Endothelial cell of umbilical vein (primary cell): ENCODE results near the gene HEATR5B. TPM values are rescaled to one million over a fixed set of nuclear protein-coding genes. Genes with fewer than 3 reads are reported as not detected.
A peak's percentile ranks its signal among the peaks of the same experiment; 100 is the strongest.

Source experiments
- BruUV-seq: library from RNA; stranded (reverse); fragments of 400-500 nt; replicated peaks from 2 replicates; lab custom pipeline; 2021; lab: Mats Ljungman, UMichigan
- CTCF ChIA-PET: fragments of 300-600, 350-600 bp; sonication (Branson Sonifier 250); formaldehyde crosslinking; loops from one replicate; lab custom pipeline; 2021; ENCODE audit warnings: antibody characterized with exemption, inconsistent platforms; lab: Charles Lee
- POLR2A ChIA-PET: fragments of 300-600, 350-600 bp; sonication (Branson Sonifier 250); formaldehyde crosslinking; loops from one replicate; lab custom pipeline; 2021; ENCODE audit warnings: antibody characterized with exemption, inconsistent platforms; lab: Charles Lee
- DNase-seq: peaks from one replicate; pipeline ENCODE4 v3.0.0-alpha.2; 2011; ENCODE audit warnings: low read depth, low spot score
- FAIRE-seq: peaks from 2 replicates; lab custom pipeline; 2011; peaks lifted over from hg19 to GRCh38; lab: Jason Lieb, UNC
- H2AFZ ChIP-seq: 2 replicates; pipeline ENCODE4 v1.6.0; 2012; ENCODE audit warnings: low read depth, low read length, control low read depth, inconsistent platforms
- H3K27ac ChIP-seq: 2 replicates; pipeline ENCODE4 v1.5.1; 2011; ENCODE audit warnings: low read depth, mild to moderate bottlenecking, control low read depth, low read length, moderate library complexity; ENCODE audit not compliant: insufficient read depth
- H3K27me3 ChIP-seq, 2 experiments: 2 replicates each; pipeline versions ENCODE4 v1.6.0 to v1.6.1; 2011; ENCODE audit warnings: low read length in 2 of 2, mixed read lengths in 1 of 2; ENCODE audit not compliant: control insufficient read depth in 2 of 2, insufficient read depth in 2 of 2
- H3K36me3 ChIP-seq, 2 experiments: 2 replicates in 1 of 2; 3 replicates in 1 of 2; pipeline ENCODE4 v1.5.1; 2011; ENCODE audit warnings: low read length in 2 of 2, mild to moderate bottlenecking in 1 of 2, moderate library complexity in 1 of 2; ENCODE audit not compliant: control insufficient read depth in 2 of 2, insufficient read depth in 2 of 2; ENCODE audit errors: extremely low read depth in 1 of 2
- H3K4me1 ChIP-seq: 3 replicates; pipeline ENCODE4 v1.5.1; 2011; ENCODE audit warnings: mild to moderate bottlenecking, low read length; ENCODE audit not compliant: control insufficient read depth, insufficient read depth; ENCODE audit errors: extremely low read depth
- H3K4me2 ChIP-seq: 2 replicates; pipeline ENCODE4 v1.6.1; 2011; ENCODE audit warnings: low read length, control low read depth, mixed read lengths; ENCODE audit not compliant: insufficient read depth
- H3K4me3 ChIP-seq, 3 experiments: fragments of 200-600 bp in 1 of 3; sonication (generic), shearing (Covaris generic) in 1 of 3; replicated peaks in 1 of 3; 2 replicates each; pipeline ENCODE4 v1.5.1; 2011 to 2016; ENCODE audit warnings: control low read depth in 3 of 3, low read length in 3 of 3, mild to moderate bottlenecking in 2 of 3, inconsistent platforms in 1 of 3, low read depth in 1 of 3, moderate library complexity in 1 of 3; ENCODE audit not compliant: insufficient read depth in 1 of 3
- H3K79me2 ChIP-seq: 2 replicates; pipeline ENCODE4 v1.6.0; 2012; ENCODE audit warnings: low read length, inconsistent platforms; ENCODE audit not compliant: control insufficient read depth, insufficient read depth
- H3K9ac ChIP-seq: replicated peaks from 2 replicates; pipeline ENCODE3; 2011; ENCODE audit warnings: low read length, control low read depth; ENCODE audit not compliant: insufficient read depth; ENCODE audit errors: extremely low read depth
- H3K9me1 ChIP-seq: replicated peaks from 3 replicates; pipeline ENCODE4 v1.6.0; 2011; ENCODE audit warnings: mild to moderate bottlenecking, low read length; ENCODE audit not compliant: control insufficient read depth, insufficient read depth; ENCODE audit errors: extremely low read depth
- H3K9me3 ChIP-seq: replicated peaks from 2 replicates; pipeline ENCODE4 v1.5.1; 2012; ENCODE audit warnings: low read length, inconsistent platforms; ENCODE audit not compliant: control insufficient read depth, insufficient read depth
- H4K20me1 ChIP-seq: replicated peaks from 2 replicates; pipeline ENCODE3; 2011; ENCODE audit warnings: mild to moderate bottlenecking, low read length; ENCODE audit not compliant: control insufficient read depth, insufficient read depth; ENCODE audit errors: extremely low read depth
- EZH2 ChIP-seq: IDR thresholded peaks from 2 replicates; pipeline ENCODE4 v1.6.1; 2012; ENCODE audit warnings: borderline replicate concordance, low read depth, mild to moderate bottlenecking, moderate library complexity, low read length, inconsistent platforms; ENCODE audit not compliant: severe bottlenecking
- FOS ChIP-seq: IDR thresholded peaks from 2 replicates; pipeline ENCODE4 v1.6.1; 2011; ENCODE audit warnings: mild to moderate bottlenecking, low read length, moderate library complexity, borderline replicate concordance; ENCODE audit not compliant: insufficient read depth
- GATA2 ChIP-seq: IDR thresholded peaks from 2 replicates; pipeline ENCODE4 v1.7.0; 2011; ENCODE audit warnings: low read depth, mild to moderate bottlenecking, moderate library complexity, mixed read lengths, low read length; ENCODE audit not compliant: insufficient read length, insufficient read depth
- JUN ChIP-seq: IDR thresholded peaks from 2 replicates; pipeline ENCODE4 v1.6.1; 2011; ENCODE audit warnings: borderline replicate concordance, low read depth; ENCODE audit not compliant: insufficient read length, insufficient read depth
- MYC ChIP-seq: IDR thresholded peaks from one replicate; pipeline ENCODE4 v1.6.1; 2011; ENCODE audit warnings: mild to moderate bottlenecking, low read depth, low read length
- POLR2A ChIP-seq: IDR thresholded peaks from 2 replicates; pipeline ENCODE4 v1.6.1; 2012; ENCODE audit warnings: low read depth, mild to moderate bottlenecking, control low read depth, low read length
- POLR2AphosphoS5 ChIP-seq: IDR thresholded peaks from 2 replicates; pipeline ENCODE4 v1.6.1; 2012; ENCODE audit warnings: low read depth, mild to moderate bottlenecking, control low read depth, low read length, moderate library complexity; ENCODE audit not compliant: insufficient read depth
- dilution Hi-C: fragments of 300-500 bp; cut with MboI; formaldehyde crosslinking; loops from one replicate; pipeline ENCODE4 v1.15.0; 2019; ENCODE audit warnings: low sequenced_read_pairs; ENCODE audit not compliant: extremely low pct_ligation_motif_present
- intact Hi-C: fragments of 100-400 bp; cut with micrococcal nuclease; formaldehyde crosslinking; loops from one replicate; pipeline ENCODE4 v1.10.0; 2022
- polyA plus RNA-seq, 4 experiments: library from polyadenylated mRNA; depleted of rRNA in 3 of 4; stranded (reverse) in 3 of 4; unstranded in 1 of 4; fragments of >200 nt; gene quantifications; 2 replicates each; pipeline versions ENCODE4 v1.2.1 to v1.2.3, GENCODE V29; 2011 to 2012; ENCODE audit warnings: missing spikeins in 1 of 4
- total RNA-seq: library from RNA; stranded (reverse); gene quantifications from 2 replicates; pipeline ENCODE4 v1.2.3, GENCODE V29; 2021
- TF ChIP-seq, protein P1 (sequence below): IDR thresholded peaks from 2 replicates; pipeline ENCODE4 v1.6.1; 2011; ENCODE audit not compliant: insufficient read depth, insufficient read length
- TF ChIP-seq, protein P2 (sequence below), 2 donors: IDR thresholded peaks; 1 replicate in 1 of 2; 2 replicates in 1 of 2; pipeline ENCODE4 v1.5.1; 2011; ENCODE audit warnings: low read length in 2 of 2, mild to moderate bottlenecking in 2 of 2, moderate library complexity in 2 of 2, control low read depth in 1 of 2, inconsistent platforms in 1 of 2, low read depth in 1 of 2; ENCODE audit not compliant: insufficient read depth in 1 of 2; ENCODE audit errors: extremely low read depth in 1 of 2

HEATR5B gene
- total and polyA plus RNA-seq, 2 donors (not counting 3 experiments of a cell fraction or from before 2014, with no cell fraction given), result 16.1 to 22.5 TPM

DNA sequence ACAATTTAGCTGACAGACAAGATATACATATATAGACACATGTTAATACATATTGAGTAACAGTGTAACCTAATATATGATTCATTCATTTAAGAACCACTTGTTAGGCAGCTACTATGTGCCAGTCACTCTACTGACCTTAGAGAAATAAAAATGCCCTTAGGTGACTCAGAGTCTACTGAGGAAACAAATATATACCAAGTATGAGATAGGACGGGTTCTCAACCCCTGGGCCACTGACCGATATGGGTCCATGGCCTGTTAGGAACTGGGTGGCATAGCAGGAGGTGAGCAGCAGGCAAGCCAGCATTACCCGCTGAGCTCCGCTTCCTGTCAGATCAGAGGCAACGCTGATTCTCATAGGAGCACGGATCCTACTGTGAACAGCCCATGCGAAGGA is 132.6 kb downstream of the HEATR5B start:
- Histone ChIP-seq H3K36me3 (no peaks in the 10 kb centered on the region), H3K27me3 (no peaks in the 10 kb centered on the region), H3K9me3 (no peaks in the 10 kb centered on the region), H3K4me1 (peaks cover 24% of the 10 kb centered on the region), H3K27ac (peak overlapping the region; percentile 74), H2AFZ (no peak overlapping the region), H3K9me1 (no peaks in the 10 kb centered on the region), H3K9ac (no peak overlapping the region), H3K4me3 (no peak overlapping the region), H3K79me2 (peaks cover 65% of the 10 kb centered on the region), H4K20me1 (no peaks in the 10 kb centered on the region), H3K4me2 (peak overlapping the region; percentile 65)
- DNase-seq, result peak; percentile 74
- FAIRE-seq, result peak; percentile 89
- ChIA-PET POLR2A (no interaction called here), CTCF (interaction anchor here (1.0 to 1.5 kb wide), 7 partner anchors 9 to 62 kb away, joined by 3 to 6 read pairs (median 3); no protein-coding TSS in a partner anchor)
- peak; percentile 33 for TF ChIP-seq GATA2
- no peak for TF ChIP-seq POLR2A
- TF ChIP-seq FOS, result peak; percentile 71
- no TSS peak for BruUV-seq
- intact Hi-C loops (loop anchor here (1.0 kb wide), 1 partner anchor 20 kb away; no protein-coding TSS in a partner anchor), dilution Hi-C loops (no loop called here)

DNA sequence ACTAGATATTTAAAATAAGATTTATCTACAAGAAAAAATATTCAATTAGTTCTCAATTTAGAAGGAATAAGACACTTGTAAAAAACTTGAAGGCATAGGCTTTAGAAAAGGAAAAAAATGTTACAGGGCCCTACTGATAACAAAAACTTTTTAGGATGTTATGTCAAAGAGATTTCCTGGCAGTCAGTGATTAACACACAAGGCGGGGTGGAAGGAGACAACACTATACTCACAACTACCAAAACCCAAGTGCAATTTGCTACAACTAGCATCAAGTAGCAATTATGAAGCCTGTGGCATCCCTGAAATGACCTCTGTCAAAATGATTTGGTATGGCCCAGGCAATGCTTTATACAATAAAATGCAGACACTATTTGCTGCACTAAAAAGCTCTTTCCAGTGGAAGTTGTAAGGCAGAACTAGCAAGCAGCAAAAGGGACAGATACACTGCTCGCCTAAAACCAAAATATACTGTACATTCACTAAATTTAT is 133.1 kb downstream of the HEATR5B start:
- peaks cover 60% of the 10 kb centered on the region for H3K79me2 ChIP-seq
- H3K4me3 ChIP-seq, result no peak overlapping the region
- peak overlapping the region; percentile 74 for H3K27ac ChIP-seq
- peak overlapping the region; percentile 31 for H3K9ac ChIP-seq
- H2AFZ ChIP-seq, result no peak overlapping the region
- ChIA-PET POLR2A (no interaction called here), CTCF (interaction anchor here (1.0 to 1.2 kb wide), 7 partner anchors 10 to 32 kb away, joined by 3 to 4 read pairs (median 3); partner anchors contain the start of gene STRN)
- peak overlapping the region; percentile 65 for H3K4me2 ChIP-seq
- no peaks in the 10 kb centered on the region for H4K20me1 ChIP-seq
- intact Hi-C loops, result loop anchor here (1.0 kb wide), 1 partner anchor 20 kb away; no protein-coding TSS in a partner anchor
- BruUV-seq, result no TSS peak
- FAIRE-seq (no peak), DNase-seq (no peak)
- H3K36me3 ChIP-seq, result no peaks in the 10 kb centered on the region
- H3K9me3 ChIP-seq, result no peaks in the 10 kb centered on the region
- dilution Hi-C loops, result no loop called here
- peaks cover 24% of the 10 kb centered on the region for H3K4me1 ChIP-seq
- no peaks in the 10 kb centered on the region for H3K9me1 ChIP-seq
- TF ChIP-seq GATA2, result no peak
- TF ChIP-seq EZH2, result no peak
- no peak for TF ChIP-seq POLR2A
- TF ChIP-seq, protein P1, sequence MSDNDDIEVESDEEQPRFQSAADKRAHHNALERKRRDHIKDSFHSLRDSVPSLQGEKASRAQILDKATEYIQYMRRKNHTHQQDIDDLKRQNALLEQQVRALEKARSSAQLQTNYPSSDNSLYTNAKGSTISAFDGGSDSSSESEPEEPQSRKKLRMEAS, result no peak
- no peak for TF ChIP-seq POLR2AphosphoS5
- TF ChIP-seq, protein P2, sequence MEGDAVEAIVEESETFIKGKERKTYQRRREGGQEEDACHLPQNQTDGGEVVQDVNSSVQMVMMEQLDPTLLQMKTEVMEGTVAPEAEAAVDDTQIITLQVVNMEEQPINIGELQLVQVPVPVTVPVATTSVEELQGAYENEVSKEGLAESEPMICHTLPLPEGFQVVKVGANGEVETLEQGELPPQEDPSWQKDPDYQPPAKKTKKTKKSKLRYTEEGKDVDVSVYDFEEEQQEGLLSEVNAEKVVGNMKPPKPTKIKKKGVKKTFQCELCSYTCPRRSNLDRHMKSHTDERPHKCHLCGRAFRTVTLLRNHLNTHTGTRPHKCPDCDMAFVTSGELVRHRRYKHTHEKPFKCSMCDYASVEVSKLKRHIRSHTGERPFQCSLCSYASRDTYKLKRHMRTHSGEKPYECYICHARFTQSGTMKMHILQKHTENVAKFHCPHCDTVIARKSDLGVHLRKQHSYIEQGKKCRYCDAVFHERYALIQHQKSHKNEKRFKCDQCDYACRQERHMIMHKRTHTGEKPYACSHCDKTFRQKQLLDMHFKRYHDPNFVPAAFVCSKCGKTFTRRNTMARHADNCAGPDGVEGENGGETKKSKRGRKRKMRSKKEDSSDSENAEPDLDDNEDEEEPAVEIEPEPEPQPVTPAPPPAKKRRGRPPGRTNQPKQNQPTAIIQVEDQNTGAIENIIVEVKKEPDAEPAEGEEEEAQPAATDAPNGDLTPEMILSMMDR (IDR thresholded peaks at IDR 0.05; ENCODE audit: extremely low read depth in 1 of 2, insufficient read depth in 1 of 2, low read depth in 1 of 2, low read length in 2 of 2), result no peak
- TF ChIP-seq FOS, result no peak
- TF ChIP-seq JUN, result no peak
- no peak for TF ChIP-seq MYC
- no peaks in the 10 kb centered on the region for H3K27me3 ChIP-seq
